Tongue (tissue), 2 donors: ENCODE measurements around the gene IL1RAPL1. TPM values are rescaled to one million over a fixed set of nuclear protein-coding genes. Genes with fewer than 3 reads are reported as not detected.

Source experiments
- DNase-seq: peaks from one replicate; pipeline ENCODE4 v3.0.0-alpha.2; 2015
- total RNA-seq: library from RNA; depleted of rRNA; stranded (reverse); fragments of >200 nt; gene quantifications from one replicate; pipeline ENCODE4 v1.2.3, GENCODE V29; 2014

The IL1RAPL1 gene
- total RNA-seq, 1 donor from 2014 or later, result 4.8 TPM

- DNase-seq, result no peak
Measured at GRCh38 chrX:28979877-28980276, 392.6 kb downstream of the IL1RAPL1 start.

- DNase-seq, result no peak
Measured at GRCh38 chrX:28981952-28982351, 394.7 kb downstream of the IL1RAPL1 start.

- DNase-seq, result peak; percentile 17
Measured at GRCh38 chrX:28988246-28988645, 401.0 kb downstream of the IL1RAPL1 start.

- DNase-seq, result peak; percentile 89
Measured at GRCh38 chrX:28997706-28998463, 410.6 kb downstream of the IL1RAPL1 start.

- peak; percentile 11 for DNase-seq
Measured at GRCh38 chrX:28998609-28999135, 411.4 kb downstream of the IL1RAPL1 start.

GRCh38 chrX:29012867-29013266, 425.6 kb downstream of the IL1RAPL1 start:
- DNase-seq, result no peak

GRCh38 chrX:29023207-29023606, 436.0 kb downstream of the IL1RAPL1 start:
- DNase-seq, result no peak

GRCh38 chrX:29024871-29025270, 437.6 kb downstream of the IL1RAPL1 start:
- no peak for DNase-seq

- DNase-seq, result no peak
Measured at GRCh38 chrX:29039501-29039900, 452.3 kb downstream of the IL1RAPL1 start.

GRCh38 chrX:29040160-29040559, 452.9 kb downstream of the IL1RAPL1 start:
- no peak for DNase-seq

GRCh38 chrX:29042341-29042740, 455.1 kb downstream of the IL1RAPL1 start:
- DNase-seq, result no peak

- DNase-seq, result peak; percentile 35
Measured at GRCh38 chrX:29043746-29044145, 456.5 kb downstream of the IL1RAPL1 start.

GRCh38 chrX:29044423-29045184, 457.4 kb downstream of the IL1RAPL1 start:
- no peak for DNase-seq

- no peak for DNase-seq
Measured at GRCh38 chrX:29065477-29065876, 478.2 kb downstream of the IL1RAPL1 start.

- DNase-seq, result no peak
Measured at GRCh38 chrX:29066516-29066915, 479.3 kb downstream of the IL1RAPL1 start.

- no peak for DNase-seq
Measured at GRCh38 chrX:29067351-29067750, 480.1 kb downstream of the IL1RAPL1 start.

GRCh38 chrX:29071525-29072320, 484.5 kb downstream of the IL1RAPL1 start:
- DNase-seq, result no peak

GRCh38 chrX:29082558-29082957, 495.3 kb downstream of the IL1RAPL1 start:
- no peak for DNase-seq

GRCh38 chrX:29083823-29084222, 496.6 kb downstream of the IL1RAPL1 start:
- peak; percentile 37 for DNase-seq

GRCh38 chrX:29090811-29091210, 503.6 kb downstream of the IL1RAPL1 start:
- peak; percentile 42 for DNase-seq

GRCh38 chrX:29107231-29107630, 520.0 kb downstream of the IL1RAPL1 start:
- peak; percentile 1 for DNase-seq

GRCh38 chrX:29110041-29110440, 522.8 kb downstream of the IL1RAPL1 start:
- DNase-seq, result no peak
